Gastroesophageal sphincter (tissue), 3 donors: Measurements from ENCODE around the gene CTAG1A.

Source experiments
- CTCF ChIP-seq, 4 experiments: fragments of 200-600 bp in 2 of 4; fragments of 450-650 bp in 2 of 4; sonication (generic) in 1 of 4; IDR thresholded peaks; one replicate each; pipeline ENCODE4 v1.5.1; 2017 to 2019; ENCODE audit warnings: antibody characterized with exemption in 4 of 4, mild to moderate bottlenecking in 2 of 4, moderate library complexity in 2 of 4
- EP300 ChIP-seq: sonication (generic); formaldehyde crosslinking; IDR thresholded peaks from one replicate; pipeline ENCODE4 v1.6.1; 2017; ENCODE audit warnings: antibody characterized with exemption, mild to moderate bottlenecking
- POLR2A ChIP-seq, 2 donors: fragments of 450-650 bp; IDR thresholded peaks; one replicate each; pipeline ENCODE4 v1.6.1; 2017; ENCODE audit warnings: antibody characterized with exemption in 2 of 2, mild to moderate bottlenecking in 2 of 2, moderate library complexity in 1 of 2
- POLR2AphosphoS5 ChIP-seq: sonication (generic); formaldehyde crosslinking; IDR thresholded peaks from one replicate; pipeline ENCODE4 v1.6.1; 2017; ENCODE audit warnings: antibody characterized with exemption

GRCh38 chrX:154540897-154541535 is 43.9 kb upstream of the CTAG1A start:
- TF ChIP-seq EP300 (no peak), POLR2A (IDR thresholded peaks at IDR 0.05) (no peak), CTCF (IDR thresholded peaks at IDR 0.05) (no peak), POLR2AphosphoS5 (no peak)
